IMR-90 (cell line): ENCODE measurements around the gene DEF6. TPM values are rescaled to one million over a fixed set of nuclear protein-coding genes. Genes with fewer than 3 reads are reported as not detected.

Experiments
- ATAC-seq: fragments of 200-7000 bp; cut with Tn5 transposase; 2 replicates; pipeline ENCODE4 v1.9.1; 2020; ENCODE audit warnings: low read depth, mild to moderate bottlenecking, moderate library complexity
- BruUV-seq: library from RNA; stranded (reverse); fragments of 400-500 nt; replicated peaks from 2 replicates; lab custom pipeline; 2021; lab: Mats Ljungman, UMichigan
- CTCF ChIA-PET: fragments of 300-600 bp; formaldehyde crosslinking; extraction: SDS; loops from one replicate; lab custom pipeline; 2021; ENCODE audit warnings: antibody characterized with exemption; lab: Yijun Ruan, JAX
- POLR2A ChIA-PET: fragments of 300-600 bp; sonication (Branson Sonifier 250); formaldehyde crosslinking; loops from one replicate; lab custom pipeline; 2022; ENCODE audit warnings: antibody characterized with exemption; ENCODE audit not compliant: unreplicated experiment; lab: Charles Lee
- DNase-seq: peaks from one replicate; pipeline ENCODE4 v3.0.0; 2013
- H2AFZ ChIP-seq: replicated peaks from 2 replicates; pipeline ENCODE3; 2013; ENCODE audit warnings: low read length, mild to moderate bottlenecking; ENCODE audit not compliant: poor library complexity
- H2AK5ac ChIP-seq: 2 replicates; pipeline ENCODE4 v1.6.1; 2013; ENCODE audit warnings: low read depth, low read length, inconsistent platforms
- H2AK9ac ChIP-seq: replicated peaks from 2 replicates; pipeline ENCODE3; 2013; ENCODE audit warnings: mild to moderate bottlenecking, low read depth, low read length, moderate library complexity; ENCODE audit not compliant: poor library complexity
- H2BK120ac ChIP-seq: 2 replicates; pipeline ENCODE4 v1.6.1; 2013; ENCODE audit warnings: low read depth, low read length, inconsistent platforms
- H2BK15ac ChIP-seq: 3 replicates; pipeline ENCODE4 v1.6.1; 2013; ENCODE audit warnings: low read depth, low read length, inconsistent platforms
- H2BK20ac ChIP-seq: 2 replicates; pipeline ENCODE4 v1.6.1; 2013; ENCODE audit warnings: low read depth, mild to moderate bottlenecking, inconsistent platforms, low read length, moderate library complexity
- H2BK5ac ChIP-seq: 2 replicates; pipeline ENCODE4 v1.6.1; 2013; ENCODE audit warnings: mild to moderate bottlenecking, low read depth, low read length, inconsistent platforms; ENCODE audit not compliant: poor library complexity, severe bottlenecking
- H3K14ac ChIP-seq: replicated peaks from 2 replicates; pipeline ENCODE4 v1.6.1; 2013; ENCODE audit warnings: low read depth, low read length, inconsistent platforms
- H3K18ac ChIP-seq: 2 replicates; pipeline ENCODE4 v1.6.1; 2013; ENCODE audit warnings: low read depth, low read length, control low read depth
- H3K23ac ChIP-seq: 2 replicates; pipeline ENCODE4 v1.6.1; 2013; ENCODE audit warnings: low read depth, low read length, inconsistent platforms
- H3K27ac ChIP-seq: 2 replicates; pipeline ENCODE4 v1.5.1; 2013; ENCODE audit warnings: mild to moderate bottlenecking, control low read depth, low read length; ENCODE audit not compliant: insufficient read depth
- H3K27me3 ChIP-seq: 2 replicates; pipeline ENCODE4 v1.6.1; 2013; ENCODE audit warnings: low read length; ENCODE audit not compliant: control insufficient read depth, insufficient read depth
- H3K36me3 ChIP-seq: 2 replicates; pipeline ENCODE4 v1.6.1; 2013; ENCODE audit warnings: low read length, mixed read lengths; ENCODE audit not compliant: control insufficient read depth, insufficient read depth
- H3K4ac ChIP-seq: 2 replicates; pipeline ENCODE4 v1.6.1; 2013; ENCODE audit warnings: low read depth, low read length, inconsistent platforms
- H3K4me1 ChIP-seq: 2 replicates; pipeline ENCODE4 v1.6.1; 2013; ENCODE audit warnings: low read length, mixed read lengths; ENCODE audit not compliant: control insufficient read depth, insufficient read depth
- H3K4me2 ChIP-seq: 2 replicates; pipeline ENCODE4 v1.6.1; 2013; ENCODE audit warnings: low read depth, mild to moderate bottlenecking, control low read depth, low read length, moderate library complexity
- H3K4me3 ChIP-seq: 2 replicates; pipeline ENCODE4 v1.5.1; 2013; ENCODE audit warnings: low read depth, mild to moderate bottlenecking, control low read depth, low read length, moderate library complexity; ENCODE audit not compliant: insufficient read depth
- H3K56ac ChIP-seq: 2 replicates; pipeline ENCODE4 v1.6.1; 2013; ENCODE audit warnings: low read length, inconsistent platforms; ENCODE audit not compliant: insufficient read depth; ENCODE audit errors: extremely low read depth
- H3K79me1 ChIP-seq, 2 experiments: 2 replicates each; pipeline ENCODE4 v1.6.1; 2013; ENCODE audit warnings: low read length in 2 of 2, inconsistent platforms in 1 of 2, low read depth in 1 of 2
- H3K9ac ChIP-seq: 2 replicates; pipeline ENCODE4 v1.6.1; 2013; ENCODE audit warnings: low read depth, low read length, control low read depth
- H3K9me1 ChIP-seq: 2 replicates; pipeline ENCODE4 v1.6.1; 2013; ENCODE audit warnings: low read length, inconsistent platforms; ENCODE audit not compliant: insufficient read depth
- H3K9me3 ChIP-seq: 2 replicates; pipeline ENCODE4 v1.6.1; 2013; ENCODE audit warnings: low read length; ENCODE audit not compliant: control insufficient read depth, insufficient read depth
- H4K20me1 ChIP-seq: 2 replicates; pipeline ENCODE4 v1.6.1; 2013; ENCODE audit warnings: low read length, inconsistent platforms; ENCODE audit not compliant: insufficient read depth
- H4K5ac ChIP-seq: 2 replicates; pipeline ENCODE4 v1.6.1; 2013; ENCODE audit warnings: mild to moderate bottlenecking, low read depth, low read length, control low read depth
- H4K8ac ChIP-seq, 2 experiments: 2 replicates each; pipeline ENCODE4 v1.6.1; 2013; ENCODE audit warnings: low read depth in 2 of 2, low read length in 2 of 2, control low read depth in 1 of 2, inconsistent platforms in 1 of 2
- H4K91ac ChIP-seq: 2 replicates; pipeline ENCODE4 v1.6.1; 2013; ENCODE audit warnings: low read depth, low read length, inconsistent platforms; ENCODE audit not compliant: insufficient read depth
- BHLHE40 ChIP-seq: fragments of 150-350 bp; IDR thresholded peaks from 2 replicates; pipeline ENCODE4 v1.6.1; 2016; ENCODE audit warnings: mild to moderate bottlenecking, low read depth, low read length
- CEBPB ChIP-seq: IDR thresholded peaks from 2 replicates; pipeline ENCODE4 v1.6.1; 2012; ENCODE audit warnings: low read depth, low read length, improper control_type of control experiment
- CHD1 ChIP-seq: IDR thresholded peaks from 2 replicates; pipeline ENCODE4 v1.6.1; 2012; ENCODE audit warnings: low read depth, low read length, improper control_type of control experiment
- CTCF ChIP-seq: conservative IDR thresholded peaks from 2 replicates; pipeline ENCODE4 v1.5.1; 2012; ENCODE audit warnings: mild to moderate bottlenecking, low read depth, low read length, improper control_type of control experiment
- ELK1 ChIP-seq: fragments of 150-350 bp; IDR thresholded peaks from 2 replicates; pipeline ENCODE4 v1.6.1; 2016; ENCODE audit warnings: low read depth, mild to moderate bottlenecking, low read length, moderate library complexity, borderline replicate concordance
- FOS ChIP-seq: fragments of 150-350 bp; IDR thresholded peaks from 2 replicates; pipeline ENCODE4 v1.6.1; 2016; ENCODE audit warnings: low read depth, low read length
- MAFK ChIP-seq: IDR thresholded peaks from 2 replicates; pipeline ENCODE4 v1.6.1; 2012; ENCODE audit warnings: low read depth, low read length, improper control_type of control experiment
- MAZ ChIP-seq: IDR thresholded peaks from 2 replicates; pipeline ENCODE4 v1.6.1; 2012; ENCODE audit warnings: low read depth, mild to moderate bottlenecking, low read length, improper control_type of control experiment, moderate library complexity, borderline replicate concordance
- MXI1 ChIP-seq: IDR thresholded peaks from 2 replicates; pipeline ENCODE4 v1.6.1; 2012; ENCODE audit warnings: low read depth, mild to moderate bottlenecking, low read length, moderate library complexity, borderline replicate concordance
- NFE2L2 ChIP-seq: fragments of 150-350 bp; IDR thresholded peaks from 2 replicates; pipeline ENCODE4 v1.6.1; 2016; ENCODE audit warnings: low read depth, mild to moderate bottlenecking, low read length
- POLR2A ChIP-seq: IDR thresholded peaks from 2 replicates; pipeline ENCODE4 v1.6.1; 2012; ENCODE audit warnings: mild to moderate bottlenecking, low read depth, low read length
- RAD21 ChIP-seq: IDR thresholded peaks from 2 replicates; pipeline ENCODE4 v1.6.1; 2012; ENCODE audit warnings: low read length, improper control_type of control experiment
- RCOR1 ChIP-seq: IDR thresholded peaks from 2 replicates; pipeline ENCODE4 v1.6.1; 2012; ENCODE audit warnings: mild to moderate bottlenecking, low read length, improper control_type of control experiment; ENCODE audit not compliant: insufficient replicate concordance
- RFX5 ChIP-seq: IDR thresholded peaks from 2 replicates; pipeline ENCODE4 v1.8.0; 2012; ENCODE audit warnings: low read depth, mild to moderate bottlenecking, low read length, moderate library complexity
- SMC3 ChIP-seq: fragments of 150-350 bp; IDR thresholded peaks from 2 replicates; pipeline ENCODE4 v1.6.1; 2016; ENCODE audit warnings: low read depth, mild to moderate bottlenecking, antibody characterized with exemption, low read length, moderate library complexity
- USF2 ChIP-seq: fragments of 150-350 bp; IDR thresholded peaks from 2 replicates; pipeline ENCODE4 v1.6.1; 2017; ENCODE audit warnings: mild to moderate bottlenecking, antibody characterized with exemption, low read length, low read depth
- WGBS, 2 experiments: methylation state at CpG; one replicate each; pipeline versions ENCODE4 v1.1.5 to v1.1.7; 2013; ENCODE audit warnings: missing lambda C conversion rate in 2 of 2; ENCODE audit not compliant: insufficient read length in 1 of 2; ENCODE audit errors: extremely low coverage in 2 of 2; 5-methylcytosine and 5-hydroxymethylcytosine counted together
- dilution Hi-C: fragments of 300-500 bp; cut with HindIII; formaldehyde crosslinking; loops from one replicate; pipeline ENCODE4 v1.14.3; 2018; ENCODE audit warnings: low sequenced_read_pairs; ENCODE audit not compliant: unreplicated experiment
- in situ Hi-C: fragments of 300-500 bp; cut with MboI; formaldehyde crosslinking; loops from 3 replicates; pipeline ENCODE4 v1.14.3; 2019; ENCODE audit warnings: low sequenced_read_pairs, inconsistent platforms, mixed read lengths
- intact Hi-C: fragments of 100-400 bp; cut with micrococcal nuclease; formaldehyde crosslinking; loops from 2 replicates; pipeline ENCODE4 v1.10.0; 2022
- polyA plus RNA-seq, 3 experiments: library from polyadenylated mRNA; depleted of rRNA; stranded (reverse); fragments of >200 nt; gene quantifications; 2 replicates each; pipeline ENCODE4 v1.2.3, GENCODE V29; 2012; ENCODE audit warnings: low replicate concordance in 1 of 3
- total RNA-seq: library from RNA; depleted of rRNA; stranded (reverse); fragments of >200 nt; gene quantifications from 2 replicates; pipeline ENCODE4 v1.2.3, GENCODE V29; 2012

The DEF6 gene
- total and polyA plus RNA-seq, 2 of the 4 experiments (the other 2 are of a cell fraction): 2.5 to 4.2 TPM

- Histone ChIP-seq H4K5ac (no peak overlapping the region), H3K9me3 (no peaks in the 10 kb centered on the region), H3K56ac (no peak overlapping the region), H3K4me1 (no peaks in the 10 kb centered on the region), H4K8ac (no peak overlapping the region), H2BK120ac (no peak overlapping the region), H3K4ac (no peak overlapping the region), H2BK20ac (no peak overlapping the region), H2BK15ac (no peak overlapping the region), H2AK5ac (0 out of 2 replicates have a peak overlapping the region, but pooled peaks have one; percentile 33), H2BK5ac (no peak overlapping the region), H2AFZ (peak overlapping the region; percentile 16), H2AK9ac (no peak overlapping the region), H3K27ac (no peak overlapping the region), H3K14ac (no peak overlapping the region; the same call in 1 of the 2 replicates), H3K4me3 (no peak overlapping the region), H3K9ac (no peak overlapping the region), H3K4me2 (no peak overlapping the region), H3K23ac (no peak overlapping the region), H3K27me3 (no peaks in the 10 kb centered on the region), H3K79me1 (peaks cover 16 to 29% of the 10 kb centered on the region in 2 experiments), H4K91ac (no peak overlapping the region), H3K18ac (no peak overlapping the region), H3K9me1 (peaks cover 4% of the 10 kb centered on the region), H3K36me3 (0 out of 2 replicates have a peak, but pooled peaks cover 2% of the 10 kb centered on the region), H4K20me1 (no peaks in the 10 kb centered on the region; the same call in 1 of the 2 replicates)
- in situ Hi-C loops: no loop called here
- ChIA-PET POLR2A (no interaction called here), CTCF (no interaction called here)
- DNase-seq: no peak
- TF ChIP-seq MXI1: no peak
- no peak for TF ChIP-seq NFE2L2
- no peak for TF ChIP-seq SMC3
- no peak for TF ChIP-seq POLR2A
- no peak for TF ChIP-seq ELK1
- no peak for TF ChIP-seq USF2
- TF ChIP-seq FOS: no peak
- TF ChIP-seq RFX5: no peak
- TF ChIP-seq MAFK: no peak
- no peak for TF ChIP-seq MAZ
- no peak for TF ChIP-seq CTCF
- TF ChIP-seq CEBPB: no peak
- TF ChIP-seq CHD1: no peak
- TF ChIP-seq RAD21: no peak
- TF ChIP-seq BHLHE40: no peak
- no peak for TF ChIP-seq RCOR1
- no peak for ATAC-seq
- intact Hi-C loops: no loop called here
- WGBS, 2 experiments: 94% methylated on average over 4 of the region's 8 CpGs; no CpG with 5 or more reads in 1 of the 2 experiments
- dilution Hi-C loops: no loop called here
- no TSS peak for BruUV-seq
These were observed 30.2 kb upstream of the DEF6 start for GRCh38 chr6:35267446-35267845.
